ENCODE measurements around the gene ARHGAP26. TPM values are rescaled to one million over a fixed set of nuclear protein-coding genes. Genes with fewer than 3 reads are reported as not detected.

Gene ARHGAP26
- total RNA-seq, 1 experiment from 2014 or later, result 54.3 TPM

DNA sequence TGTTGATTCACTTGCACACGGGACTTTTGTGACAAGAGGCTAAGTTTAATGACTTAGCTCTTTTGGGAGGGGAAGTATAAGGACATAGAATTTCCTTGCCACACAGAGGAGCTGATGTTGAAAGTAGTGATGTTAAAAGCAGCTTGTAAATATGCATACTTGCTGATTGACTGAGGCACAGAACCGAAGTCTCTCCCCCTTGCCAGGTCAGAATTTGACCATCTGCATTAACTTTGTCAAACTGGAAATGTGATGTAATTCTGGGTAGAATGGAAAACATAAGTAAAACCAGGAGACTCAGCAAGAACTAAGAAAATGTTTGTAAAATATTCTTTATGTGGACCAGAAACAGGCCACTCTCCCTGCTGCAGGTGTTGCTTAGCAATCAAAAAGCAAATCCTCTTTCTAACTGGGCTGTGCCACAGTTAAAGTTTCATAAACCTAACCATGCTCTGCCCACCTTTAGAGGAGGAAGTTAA lies 349.2 kb downstream of the ARHGAP26 start:
- TF ChIP-seq, protein P1, sequence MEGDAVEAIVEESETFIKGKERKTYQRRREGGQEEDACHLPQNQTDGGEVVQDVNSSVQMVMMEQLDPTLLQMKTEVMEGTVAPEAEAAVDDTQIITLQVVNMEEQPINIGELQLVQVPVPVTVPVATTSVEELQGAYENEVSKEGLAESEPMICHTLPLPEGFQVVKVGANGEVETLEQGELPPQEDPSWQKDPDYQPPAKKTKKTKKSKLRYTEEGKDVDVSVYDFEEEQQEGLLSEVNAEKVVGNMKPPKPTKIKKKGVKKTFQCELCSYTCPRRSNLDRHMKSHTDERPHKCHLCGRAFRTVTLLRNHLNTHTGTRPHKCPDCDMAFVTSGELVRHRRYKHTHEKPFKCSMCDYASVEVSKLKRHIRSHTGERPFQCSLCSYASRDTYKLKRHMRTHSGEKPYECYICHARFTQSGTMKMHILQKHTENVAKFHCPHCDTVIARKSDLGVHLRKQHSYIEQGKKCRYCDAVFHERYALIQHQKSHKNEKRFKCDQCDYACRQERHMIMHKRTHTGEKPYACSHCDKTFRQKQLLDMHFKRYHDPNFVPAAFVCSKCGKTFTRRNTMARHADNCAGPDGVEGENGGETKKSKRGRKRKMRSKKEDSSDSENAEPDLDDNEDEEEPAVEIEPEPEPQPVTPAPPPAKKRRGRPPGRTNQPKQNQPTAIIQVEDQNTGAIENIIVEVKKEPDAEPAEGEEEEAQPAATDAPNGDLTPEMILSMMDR (IDR thresholded peaks at IDR 0.05; ENCODE audit: unreplicated experiment), result no peak
- POLR2A ChIA-PET, result interaction anchor here (1.3 to 2.0 kb wide), 3 partner anchors 9 to 23 kb away, joined by 4 to 7 read pairs (median 5); no protein-coding TSS in a partner anchor
- no TSS peak for BruUV-seq (replicated peaks)

DNA sequence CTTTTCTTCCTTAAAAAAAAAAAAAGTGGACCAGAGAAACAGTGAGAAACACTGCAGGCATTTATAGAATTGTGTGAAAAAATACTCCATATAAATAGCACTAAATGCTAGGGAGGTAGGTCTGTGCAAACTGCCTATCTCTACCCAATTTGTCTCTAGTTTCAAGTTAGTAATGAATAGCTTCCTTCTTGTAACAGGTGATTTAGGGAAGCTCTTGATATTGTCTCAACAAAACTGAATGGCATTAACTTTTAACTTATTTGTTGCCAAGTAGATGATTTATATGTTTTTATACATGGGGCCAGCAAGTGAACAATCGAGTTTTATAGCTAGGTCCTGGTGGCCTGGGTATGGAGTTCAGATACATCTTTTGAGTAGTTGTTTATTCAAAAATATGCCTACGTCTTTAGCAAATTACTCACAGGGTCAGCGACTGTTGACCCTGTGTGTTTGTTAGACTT lies 349.7 kb downstream of the ARHGAP26 start:
- Mint-ChIP-seq H3K36me3 (ENCODE audit: insufficient read depth, unreplicated experiment) (no peaks in the 10 kb centered on the region), H3K27me3 (ENCODE audit: insufficient read depth, unreplicated experiment) (no peaks in the 10 kb centered on the region), H3K27ac (ENCODE audit: low read depth, unreplicated experiment) (no peak overlapping the region), H3K4me1 (ENCODE audit: insufficient read depth, unreplicated experiment) (no peaks in the 10 kb centered on the region), H3K4me3 (ENCODE audit: unreplicated experiment) (no peak overlapping the region), H3K9me3 (ENCODE audit: unreplicated experiment) (no peaks in the 10 kb centered on the region)
- intact Hi-C loops (cut with micrococcal nuclease), result no loop called here
- ChIA-PET CTCF (interaction anchor here (0.6 to 1.1 kb wide), 5 partner anchors 10 to 67 kb away, joined by 3 to 5 read pairs (median 4); no protein-coding TSS in a partner anchor), POLR2A (interaction anchor here (0.6 to 2.0 kb wide), 5 partner anchors 8 to 764 kb away, joined by 3 to 7 read pairs (median 4); no protein-coding TSS in a partner anchor)
- no peak for DNase-seq (ENCODE audit: unreplicated experiment)
- no TSS peak for BruUV-seq (replicated peaks)
- TF ChIP-seq, protein P1 (IDR thresholded peaks at IDR 0.05; ENCODE audit: unreplicated experiment), result no peak

More for the DNA sequence above, 349.2 kb downstream of the ARHGAP26 start:
- Mint-ChIP-seq H3K4me1 (ENCODE audit: insufficient read depth, unreplicated experiment) (no peaks in the 10 kb centered on the region), H3K27me3 (ENCODE audit: insufficient read depth, unreplicated experiment) (no peaks in the 10 kb centered on the region), H3K36me3 (ENCODE audit: insufficient read depth, unreplicated experiment) (no peaks in the 10 kb centered on the region), H3K27ac (ENCODE audit: low read depth, unreplicated experiment) (no peak overlapping the region), H3K9me3 (ENCODE audit: unreplicated experiment) (no peaks in the 10 kb centered on the region), H3K4me3 (ENCODE audit: unreplicated experiment) (no peak overlapping the region)
- CTCF ChIA-PET, result interaction anchor here (0.7 to 1.3 kb wide), 5 partner anchors 13 to 21 kb away, joined by 3 to 4 read pairs (median 4); no protein-coding TSS in a partner anchor
- intact Hi-C loops (cut with micrococcal nuclease), result no loop called here
- DNase-seq (ENCODE audit: unreplicated experiment), result no peak

DNA sequence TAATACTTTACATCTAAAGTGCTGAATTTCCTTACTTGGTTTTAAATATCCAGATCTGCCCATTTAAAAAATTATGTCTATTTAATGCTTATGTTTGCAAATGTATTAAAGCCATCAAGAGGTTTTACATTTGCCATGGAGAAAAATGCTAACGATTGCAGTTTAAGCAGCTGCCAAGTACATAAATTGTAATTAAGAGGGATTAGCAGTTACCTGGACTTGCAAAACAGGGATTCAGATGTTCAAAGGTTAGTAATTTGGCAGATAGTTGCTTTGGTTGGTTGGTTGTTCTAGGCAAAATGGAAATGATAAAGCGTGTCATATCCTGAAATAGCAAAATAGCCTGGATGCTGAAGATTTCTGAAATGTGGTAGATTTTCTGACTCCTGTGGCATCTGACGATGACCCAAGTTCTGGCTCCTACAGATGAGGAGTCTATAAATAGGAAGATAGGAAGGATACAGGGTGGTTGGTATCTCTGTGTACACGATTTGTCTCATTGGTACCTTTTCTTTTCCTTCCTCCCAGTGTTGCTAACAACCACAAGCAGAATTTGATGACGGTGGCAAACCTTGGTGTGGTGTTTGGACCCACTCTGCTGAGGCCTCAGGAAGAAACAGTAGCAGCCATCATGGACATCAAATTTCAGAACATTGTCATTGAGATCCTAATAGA lies 350.4 kb downstream of the ARHGAP26 start:
- H3K4me3 Mint-ChIP-seq (ENCODE audit: unreplicated experiment), result no peak overlapping the region
- no TSS peak for BruUV-seq (replicated peaks)
- no peaks in the 10 kb centered on the region for H3K36me3 Mint-ChIP-seq (ENCODE audit: insufficient read depth, unreplicated experiment)
- H3K27ac Mint-ChIP-seq (ENCODE audit: low read depth, unreplicated experiment), result no peak overlapping the region
- CTCF ChIA-PET, result interaction anchor here (0.7 to 0.8 kb wide), 2 partner anchors 10 to 68 kb away, joined by 4 to 5 read pairs; no protein-coding TSS in a partner anchor
- H3K27me3 Mint-ChIP-seq (ENCODE audit: insufficient read depth, unreplicated experiment), result no peaks in the 10 kb centered on the region
- TF ChIP-seq, protein P1 (IDR thresholded peaks at IDR 0.05; ENCODE audit: unreplicated experiment), result no peak
- DNase-seq (ENCODE audit: unreplicated experiment), result no peak
- POLR2A ChIA-PET, result interaction anchor here (0.6 to 2.0 kb wide), 3 partner anchors 8 to 764 kb away, joined by 3 to 5 read pairs (median 3); no protein-coding TSS in a partner anchor
- H3K9me3 Mint-ChIP-seq (ENCODE audit: unreplicated experiment), result no peaks in the 10 kb centered on the region
- H3K4me1 Mint-ChIP-seq (ENCODE audit: insufficient read depth, unreplicated experiment), result no peaks in the 10 kb centered on the region
- intact Hi-C loops (cut with micrococcal nuclease), result no loop called here

DNA sequence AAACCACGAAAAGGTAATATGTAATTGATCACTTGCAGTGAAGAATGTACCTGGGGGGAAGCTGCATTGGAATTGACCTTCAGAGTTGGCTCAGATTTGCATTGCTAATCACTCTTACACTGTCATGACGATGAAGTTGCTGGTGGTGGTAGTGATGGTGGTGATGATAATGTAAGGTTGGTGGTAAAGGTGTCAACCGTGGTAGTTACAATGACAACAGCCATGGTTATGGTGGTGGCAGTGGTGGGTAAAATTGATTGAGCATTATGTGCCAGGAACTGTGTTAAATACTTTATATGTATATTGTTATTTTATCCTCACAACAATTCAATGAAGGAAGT lies 350.9 kb downstream of the ARHGAP26 start:
- BruUV-seq (replicated peaks), result no TSS peak
- ChIA-PET CTCF (no interaction called here), POLR2A (no interaction called here)
- H3K27ac Mint-ChIP-seq (ENCODE audit: low read depth, unreplicated experiment), result no peak overlapping the region
- no peak overlapping the region for H3K4me3 Mint-ChIP-seq (ENCODE audit: unreplicated experiment)
- TF ChIP-seq, protein P1 (IDR thresholded peaks at IDR 0.05; ENCODE audit: unreplicated experiment), result no peak
- DNase-seq (ENCODE audit: unreplicated experiment), result no peak
- H3K36me3 Mint-ChIP-seq (ENCODE audit: insufficient read depth, unreplicated experiment), result no peaks in the 10 kb centered on the region
- H3K27me3 Mint-ChIP-seq (ENCODE audit: insufficient read depth, unreplicated experiment), result no peaks in the 10 kb centered on the region
- intact Hi-C loops (cut with micrococcal nuclease), result no loop called here
- no peaks in the 10 kb centered on the region for H3K9me3 Mint-ChIP-seq (ENCODE audit: unreplicated experiment)
- H3K4me1 Mint-ChIP-seq (ENCODE audit: insufficient read depth, unreplicated experiment), result no peaks in the 10 kb centered on the region

Data from MCF 10A (cell line).